Thyroid gland (tissue), 4 donors: ENCODE data around the gene MAN2A2. TPM values are rescaled to one million over a fixed set of nuclear protein-coding genes. Genes with fewer than 3 reads are reported as not detected.

Experiments used
- DNase-seq, 2 donors: peaks; one replicate each; pipeline ENCODE4 v3.0.0-alpha.2; 2019
- H3K27ac ChIP-seq, 3 donors: fragments of 200-600 bp; sonication (generic); 1 replicate in 2 of 3; 2 replicates in 1 of 3; pipeline ENCODE4 v1.5.1; 2016 to 2019; ENCODE audit warnings: mild to moderate bottlenecking in 1 of 3, moderate library complexity in 1 of 3
- H3K27me3 ChIP-seq: fragments of 200-600 bp; sonication (generic); one replicate; pipeline ENCODE4 v1.5.1; 2019
- H3K36me3 ChIP-seq, 2 donors: fragments of 200-600 bp; sonication (generic); one replicate each; pipeline ENCODE4 v1.5.1; 2016 to 2019
- H3K4me1 ChIP-seq, 2 donors: fragments of 200-600 bp; sonication (generic); one replicate each; pipeline ENCODE4 v1.5.1; 2017 to 2019
- H3K4me3 ChIP-seq, 3 donors: fragments of 200-600 bp; sonication (generic); replicated peaks in 1 of 3; 1 replicate in 2 of 3; 2 replicates in 1 of 3; pipeline ENCODE4 v1.5.1; 2016; ENCODE audit warnings: mild to moderate bottlenecking in 1 of 3
- H3K9me3 ChIP-seq: fragments of 200-600 bp; sonication (generic); one replicate; pipeline ENCODE4 v1.5.1; 2017
- POLR2A ChIP-seq, 2 donors: fragments of 450-650 bp; IDR thresholded peaks; one replicate each; pipeline ENCODE4 v1.6.1; 2017; ENCODE audit warnings: antibody characterized with exemption in 2 of 2, mild to moderate bottlenecking in 2 of 2, moderate library complexity in 1 of 2
- WGBS, 2 donors: methylation state at CpG; one replicate each; pipeline ENCODE4 v1.1.5; 2017; 5-methylcytosine and 5-hydroxymethylcytosine counted together
- intact Hi-C: fragments of 100-400 bp; cut with DNase I; formaldehyde crosslinking; loops from one replicate; pipeline ENCODE4 v1.15.1; 2023
- total RNA-seq, 4 donors: library from RNA; depleted of rRNA; stranded (reverse); fragments of >200 nt; gene quantifications; one replicate each; pipeline ENCODE4 v1.2.3, GENCODE V29; 2016
- TF ChIP-seq, protein P1 (sequence below), 6 experiments: fragments of 200-600 bp in 3 of 6; fragments of 450-650 bp in 3 of 6; sonication (generic) in 3 of 6; IDR thresholded peaks; one replicate each; pipeline ENCODE4 v1.5.1; 2016 to 2019; ENCODE audit warnings: antibody characterized with exemption in 6 of 6, mild to moderate bottlenecking in 2 of 6, inconsistent platforms in 1 of 6, moderate library complexity in 1 of 6

The MAN2A2 gene
- total RNA-seq, 4 donors from 2014 or later: 30.1 to 129 (median 58.9) TPM

DNA sequence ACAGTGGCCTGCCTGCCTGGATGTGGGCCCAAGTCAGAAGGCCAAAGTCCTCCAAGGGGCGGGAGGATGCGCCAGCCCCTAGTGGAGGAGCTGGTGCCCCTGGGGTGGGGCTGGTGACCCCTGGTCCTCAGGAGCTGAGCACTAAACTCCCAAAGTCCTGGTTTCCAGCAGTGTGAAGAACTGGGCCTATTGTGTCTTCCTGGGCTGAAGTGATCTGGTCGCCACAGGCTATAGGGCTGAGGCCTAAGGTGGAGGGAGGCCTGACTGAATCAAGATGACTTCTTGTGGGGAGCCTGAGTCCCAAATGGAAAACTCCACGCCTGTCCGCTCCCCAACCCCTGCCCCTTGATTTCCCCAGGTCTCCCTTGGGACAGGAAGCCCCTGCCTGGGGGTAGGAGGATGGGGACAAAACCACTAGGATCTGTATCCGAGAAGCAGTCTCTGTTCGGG lies 19.6 kb upstream of the MAN2A2 start:
- intact Hi-C loops: loop anchor here (10.0 kb wide), 1 partner anchor 559 kb away; no protein-coding TSS in a partner anchor
- DNase-seq: no peak
- Histone ChIP-seq H3K27me3 (no peaks in the 10 kb centered on the region), H3K4me3 (peak overlapping the region in 1 of 3 donors; percentile 57), H3K4me1 (peaks cover 25 to 39% of the 10 kb centered on the region in 2 donors), H3K27ac (peak overlapping the region; percentile 96 to 98 (median 96)), H3K9me3 (no peaks in the 10 kb centered on the region), H3K36me3 (peaks cover 35 to 38% of the 10 kb centered on the region in 2 donors)
- WGBS, 2 donors: 61 to 70% methylated on average over 2 to 7 of the region's 7 CpGs
- TF ChIP-seq POLR2A (IDR thresholded peaks at IDR 0.05): no peak
- TF ChIP-seq, protein P1, sequence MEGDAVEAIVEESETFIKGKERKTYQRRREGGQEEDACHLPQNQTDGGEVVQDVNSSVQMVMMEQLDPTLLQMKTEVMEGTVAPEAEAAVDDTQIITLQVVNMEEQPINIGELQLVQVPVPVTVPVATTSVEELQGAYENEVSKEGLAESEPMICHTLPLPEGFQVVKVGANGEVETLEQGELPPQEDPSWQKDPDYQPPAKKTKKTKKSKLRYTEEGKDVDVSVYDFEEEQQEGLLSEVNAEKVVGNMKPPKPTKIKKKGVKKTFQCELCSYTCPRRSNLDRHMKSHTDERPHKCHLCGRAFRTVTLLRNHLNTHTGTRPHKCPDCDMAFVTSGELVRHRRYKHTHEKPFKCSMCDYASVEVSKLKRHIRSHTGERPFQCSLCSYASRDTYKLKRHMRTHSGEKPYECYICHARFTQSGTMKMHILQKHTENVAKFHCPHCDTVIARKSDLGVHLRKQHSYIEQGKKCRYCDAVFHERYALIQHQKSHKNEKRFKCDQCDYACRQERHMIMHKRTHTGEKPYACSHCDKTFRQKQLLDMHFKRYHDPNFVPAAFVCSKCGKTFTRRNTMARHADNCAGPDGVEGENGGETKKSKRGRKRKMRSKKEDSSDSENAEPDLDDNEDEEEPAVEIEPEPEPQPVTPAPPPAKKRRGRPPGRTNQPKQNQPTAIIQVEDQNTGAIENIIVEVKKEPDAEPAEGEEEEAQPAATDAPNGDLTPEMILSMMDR (IDR thresholded peaks at IDR 0.05): no peak

DNA sequence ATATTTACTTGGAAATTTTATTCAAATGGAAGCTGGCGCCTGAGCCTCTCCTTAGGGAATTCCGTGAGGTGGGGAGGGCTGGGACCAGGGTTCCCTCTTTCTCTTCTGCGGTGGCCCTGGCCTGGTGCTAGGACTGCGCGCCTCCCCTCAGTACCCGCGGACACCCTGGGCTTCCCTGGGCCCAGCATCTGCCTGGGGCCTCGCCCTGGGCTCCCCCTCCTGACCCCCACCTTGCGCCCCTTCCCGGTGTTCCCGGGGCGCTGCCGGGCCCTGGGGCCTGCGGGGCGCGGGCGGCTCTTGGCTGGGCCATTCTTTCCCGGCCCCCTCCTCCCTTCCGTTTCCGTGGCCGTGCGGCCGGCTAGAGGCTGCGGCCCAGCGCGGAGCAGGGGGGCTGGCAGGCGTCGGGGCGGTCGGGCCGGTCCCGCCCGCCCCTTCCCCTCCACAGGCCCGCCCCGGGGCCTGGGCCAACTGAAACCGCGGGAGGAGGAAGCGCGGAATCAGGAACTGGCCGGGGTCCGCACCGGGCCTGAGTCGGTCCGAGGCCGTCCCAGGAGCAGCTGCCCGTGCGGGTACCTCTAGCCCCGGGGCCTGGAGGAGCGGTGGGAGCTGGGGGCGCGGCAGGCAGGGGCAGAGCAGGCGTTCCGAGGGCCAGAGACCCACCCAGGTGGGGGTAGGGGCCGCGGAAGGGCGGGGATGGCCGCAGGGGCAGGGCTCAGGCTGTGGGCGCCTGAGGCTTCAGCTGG lies 19.0 kb upstream of the MAN2A2 start, which contains the start of gene FES:
Gene FES, plus strand, starts transcription at position 529 of the 743 bp plus-strand sequence. CDS start 542 bp downstream, outside the sequence.
- intact Hi-C loops: loop anchor here (10.0 kb wide), 1 partner anchor 559 kb away; no protein-coding TSS in a partner anchor
- Histone ChIP-seq H3K9me3 (no peaks in the 10 kb centered on the region), H3K27me3 (no peaks in the 10 kb centered on the region), H3K4me1 (peaks cover 25 to 39% of the 10 kb centered on the region in 2 donors), H3K36me3 (peaks cover 29 to 32% of the 10 kb centered on the region in 2 donors), H3K27ac (peak within 1 kb of the TSS; percentile 96 to 98 (median 96)), H3K4me3 (peak within 1 kb of the TSS; percentile 52 to 77 (median 57))
- peak; percentile 67 to 71 for DNase-seq
- TF ChIP-seq POLR2A (IDR thresholded peaks at IDR 0.05): peak in 1 of 2 donors; percentile 63
- TF ChIP-seq, protein P1 (IDR thresholded peaks at IDR 0.05): no peak
- 9 to 41% methylated on average over 2 to 30 of the region's 58 CpGs for WGBS, 2 donors

DNA sequence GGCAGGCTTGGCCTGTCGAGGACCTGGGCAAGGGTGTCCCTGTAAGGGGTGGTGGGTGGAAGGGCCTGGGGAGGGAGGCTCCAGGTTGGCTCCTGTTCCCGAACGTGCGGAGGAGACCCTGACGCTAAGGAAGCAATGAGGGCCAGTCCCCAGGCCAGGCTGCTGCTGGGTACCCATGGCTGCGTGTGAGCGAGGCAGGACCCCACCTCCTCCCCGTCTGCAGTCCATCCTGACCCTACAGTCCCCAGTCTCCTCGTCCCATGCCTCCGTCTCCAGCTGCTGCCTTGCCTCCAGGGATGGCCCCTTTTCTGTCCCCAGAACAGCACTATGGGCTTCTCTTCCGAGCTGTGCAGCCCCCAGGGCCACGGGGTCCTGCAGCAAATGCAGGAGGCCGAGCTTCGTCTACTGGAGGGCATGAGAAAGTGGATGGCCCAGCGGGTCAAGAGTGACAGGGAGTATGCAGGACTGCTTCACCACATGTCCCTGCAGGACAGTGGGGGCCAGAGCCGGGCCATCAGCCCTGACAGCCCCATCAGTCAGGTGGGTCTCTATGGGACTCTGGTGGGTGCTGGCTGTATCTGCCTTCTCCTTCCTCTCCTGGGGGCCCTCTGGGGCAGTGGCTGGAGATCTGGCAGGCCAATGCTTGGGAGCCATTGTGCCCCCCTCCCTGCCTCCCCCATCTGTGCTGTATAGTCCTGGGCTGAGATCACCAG lies 18.2 kb upstream of the MAN2A2 start:
- Histone ChIP-seq H3K4me3 (peak overlapping the region; percentile 52 to 77 (median 57)), H3K4me1 (peaks cover 25 to 39% of the 10 kb centered on the region in 2 donors), H3K36me3 (peaks cover 28 to 30% of the 10 kb centered on the region in 2 donors), H3K27ac (peak overlapping the region; percentile 96 to 98 (median 96)), H3K9me3 (no peaks in the 10 kb centered on the region), H3K27me3 (no peaks in the 10 kb centered on the region)
- 41 to 58% methylated on average over 5 to 14 of the region's 16 CpGs for WGBS, 2 donors
- TF ChIP-seq, protein P1 (IDR thresholded peaks at IDR 0.05): no peak
- intact Hi-C loops: loop anchor here (5.0 to 10.0 kb wide), 2 partner anchors 168 to 560 kb away; partner anchors contain the start of gene BLM
- no peak for DNase-seq

DNA sequence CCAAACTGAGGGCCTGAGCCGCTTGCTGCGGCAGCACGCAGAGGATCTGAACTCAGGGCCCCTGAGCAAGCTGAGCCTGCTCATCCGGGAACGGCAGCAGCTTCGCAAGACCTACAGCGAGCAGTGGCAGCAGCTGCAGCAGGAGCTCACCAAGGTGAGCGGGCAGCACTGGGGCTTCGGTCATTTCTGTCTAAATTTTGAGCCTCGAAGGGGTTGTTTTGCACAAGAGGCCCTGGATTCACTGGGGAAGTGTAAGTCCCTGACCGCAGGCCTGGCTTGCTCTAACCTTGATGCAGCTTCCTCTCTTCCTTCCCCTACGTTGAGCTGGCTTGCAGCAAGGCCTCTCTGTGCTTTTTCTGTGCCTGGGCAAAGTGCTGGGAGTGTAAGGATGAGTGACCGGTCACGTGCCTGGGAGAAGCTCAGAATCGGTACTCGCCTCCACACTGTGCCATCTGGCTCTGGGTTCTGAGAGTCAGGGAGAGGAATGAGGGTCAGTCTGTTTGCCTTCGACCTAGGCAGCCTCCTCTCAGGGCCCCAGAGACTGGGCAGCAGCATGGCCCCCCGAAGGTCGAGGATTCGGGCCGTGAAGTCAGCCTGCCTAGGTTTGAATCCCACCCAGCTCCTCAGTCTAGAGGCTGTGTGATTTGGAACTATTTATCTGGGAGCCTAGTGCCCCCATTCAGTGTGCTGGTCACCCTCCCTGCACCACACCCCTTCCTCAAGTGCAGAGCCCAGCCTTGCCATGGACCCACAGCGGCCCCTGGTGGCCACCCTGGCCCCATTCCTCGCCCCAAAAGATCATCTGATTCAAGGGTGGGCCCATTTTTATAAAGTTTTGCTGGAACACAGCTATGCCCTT lies 17.4 kb upstream of the MAN2A2 start:
- 55 to 61% methylated on average over 18 to 23 of the region's 23 CpGs for WGBS, 2 donors
- TF ChIP-seq, protein P1 (IDR thresholded peaks at IDR 0.05): peak; percentile 86 to 99 (median 98)
- no peak for TF ChIP-seq POLR2A (IDR thresholded peaks at IDR 0.05)
- peak; percentile 75 to 76 for DNase-seq
- Histone ChIP-seq H3K4me1 (peaks cover 25 to 39% of the 10 kb centered on the region in 2 donors), H3K9me3 (no peaks in the 10 kb centered on the region), H3K4me3 (peak overlapping the region in 1 of 3 donors; percentile 57), H3K27ac (peak overlapping the region; percentile 96 to 98 (median 96)), H3K36me3 (peaks cover 28 to 30% of the 10 kb centered on the region in 2 donors), H3K27me3 (no peaks in the 10 kb centered on the region)
- intact Hi-C loops: loop anchor here (2.0 to 10.0 kb wide), 3 partner anchors 168 to 561 kb away; partner anchors contain the start of gene BLM
